H1 (cell line): ENCODE results near the gene PFN3. TPM values are rescaled to one million over a fixed set of nuclear protein-coding genes. Genes with fewer than 3 reads are reported as not detected.

Experiments used
- CHD7 ChIP-seq: fragments of 300-600 bp; sonication (generic); IDR thresholded peaks from 2 replicates; pipeline ENCODE4 v1.7.1; 2012; ENCODE audit warnings: low read length, moderate library complexity, mild to moderate bottlenecking, inconsistent platforms; ENCODE audit not compliant: insufficient replicate concordance
- E2F6 ChIP-seq: IDR thresholded peaks from 2 replicates; pipeline ENCODE4 v1.6.1; 2012; ENCODE audit warnings: inconsistent platforms
- SP1 ChIP-seq: IDR thresholded peaks from 2 replicates; pipeline ENCODE4 v1.6.1; 2011; ENCODE audit warnings: low read depth, low read length
- polyA plus RNA-seq, 7 experiments: library from polyadenylated mRNA; depleted of rRNA in 3 of 7; stranded (reverse) in 5 of 7; unstranded in 2 of 7; fragments of >200 nt in 5 of 7; fragments of 200-250 nt in 2 of 7; gene quantifications; 1 replicate in 5 of 7; 2 replicates in 1 of 7; 4 replicates in 1 of 7; pipeline versions ENCODE4 v1.2.1 to v1.2.3, GENCODE V29; 2011 to 2013; ENCODE audit warnings: missing spikeins in 2 of 7, mixed read lengths in 2 of 7
- total RNA-seq: library from RNA; stranded (reverse); fragmentation: NEBNext Ultra II Directional; extraction: Animal tissue kit (Norgen Biotek cat#: 25700); gene quantifications from 2 replicates; pipeline ENCODE4 v1.2.1, GENCODE V29; 2021

The PFN3 gene
- total and polyA plus RNA-seq, 2 of the 8 experiments (the other 6 are each of a cell fraction or from before 2014, with no cell fraction given): not detected

GRCh38 chr5:177392765-177393164 lies 7.7 kb downstream of the PFN3 start (continued):
- no peak for TF ChIP-seq CHD7
- TF ChIP-seq SP1: no peak
- no peak for TF ChIP-seq E2F6
- TF ChIP-seq, all 59 proteins: peak for 0
